GM06990 (cell line): ENCODE data around the gene SCRN1.

Source experiments
- DNase-seq: peaks from one replicate; pipeline ENCODE4 v3.0.0-alpha.2; 2011; ENCODE audit not compliant: insufficient read length; ENCODE audit errors: extremely low read depth
- H3K27me3 ChIP-seq: replicated peaks from 2 replicates; pipeline ENCODE4 v1.6.0; 2011; ENCODE audit warnings: low read length; ENCODE audit not compliant: control insufficient read depth, insufficient read depth
- H3K36me3 ChIP-seq: 2 replicates; pipeline ENCODE4 v1.5.1; 2011; ENCODE audit warnings: low read length; ENCODE audit not compliant: control insufficient read depth, insufficient read depth
- H3K4me3 ChIP-seq: replicated peaks from 2 replicates; pipeline ENCODE4 v1.5.1; 2011; ENCODE audit warnings: low read depth, mild to moderate bottlenecking, control low read depth, low read length
- CTCF ChIP-seq: IDR thresholded peaks from 2 replicates; pipeline ENCODE4 v1.5.1; 2011; ENCODE audit warnings: low read length, control low read depth, mild to moderate bottlenecking, inconsistent platforms; ENCODE audit not compliant: insufficient read depth, poor library complexity, severe bottlenecking

The SCRN1 gene

GRCh38 chr7:29946428-29947186 lies 43.0 kb downstream of the SCRN1 start:
- DNase-seq = no peak
- no peaks in the 10 kb centered on the region for H3K27me3 ChIP-seq
- peak; percentile 29 for TF ChIP-seq CTCF
- peaks cover 28% of the 10 kb centered on the region for H3K36me3 ChIP-seq
- no peak overlapping the region for H3K4me3 ChIP-seq

GRCh38 chr7:29945259-29945809 lies 44.3 kb downstream of the SCRN1 start:
- H3K36me3 ChIP-seq = peaks cover 21% of the 10 kb centered on the region
- TF ChIP-seq CTCF = no peak
- no peaks in the 10 kb centered on the region for H3K27me3 ChIP-seq
- no peak for DNase-seq
- H3K4me3 ChIP-seq = no peak overlapping the region

GRCh38 chr7:29940199-29940598 lies 49.4 kb downstream of the SCRN1 start:
- no peak for DNase-seq
- no peak for TF ChIP-seq CTCF
- Histone ChIP-seq H3K27me3 (no peaks in the 10 kb centered on the region), H3K36me3 (peaks cover 16% of the 10 kb centered on the region), H3K4me3 (no peak overlapping the region)

- no peak for TF ChIP-seq CTCF
- DNase-seq = no peak
- Histone ChIP-seq H3K4me3 (no peak overlapping the region), H3K27me3 (no peaks in the 10 kb centered on the region), H3K36me3 (peaks cover 8% of the 10 kb centered on the region)
Observed at GRCh38 chr7:29937132-29937531, 52.5 kb downstream of the SCRN1 start.

- peaks cover 5% of the 10 kb centered on the region for H3K36me3 ChIP-seq
- no peak for DNase-seq
Observed at GRCh38 chr7:29935111-29935510, 54.5 kb downstream of the SCRN1 start.

More at GRCh38 chr7:29935111-29935510, 54.5 kb downstream of the SCRN1 start:
- Histone ChIP-seq H3K4me3 (no peak overlapping the region), H3K27me3 (no peaks in the 10 kb centered on the region)
- no peak for TF ChIP-seq CTCF
